ENCODE measurements around the gene GGCX. TPM values are rescaled to one million over a fixed set of nuclear protein-coding genes. Genes with fewer than 3 reads are reported as not detected.
A peak's percentile ranks its signal among the peaks of the same experiment; 100 is the strongest.

Gene GGCX
- total and polyA plus RNA-seq, 2 of the 13 experiments (the other 11 are each of a cell fraction or from before 2014, with no cell fraction given) = 72.5 to 103 TPM

GRCh38 chr2:85537600-85538506, 23.4 kb downstream of the GGCX start (continued):
- 0 out of 2 replicates have a peak, but pooled peaks have one; percentile 27 for TF ChIP-seq ZNF879 (CRISPR knock-in tag; IDR thresholded peaks at IDR 0.05)
- TF ChIP-seq ZNF512 (CRISPR knock-in tag; IDR thresholded peaks at IDR 0.05) = 0 out of 2 replicates have a peak, but pooled peaks have one; percentile 9
- TF ChIP-seq NR0B2 (CRISPR knock-in tag; IDR thresholded peaks at IDR 0.05) = 0 out of 2 replicates have a peak, but pooled peaks have one; percentile 50
- 0 out of 4 replicates have a peak, but pooled peaks of 1 of the 2 experiments have one; percentile 33 for TF ChIP-seq NR2F1 (CRISPR knock-in tag; IDR thresholded peaks at IDR 0.05)
- TF ChIP-seq ZFP1 (CRISPR knock-in tag; IDR thresholded peaks at IDR 0.05) = 0 out of 2 replicates have a peak, but pooled peaks have one; percentile 41
- 0 out of 2 replicates have a peak, but pooled peaks have one; percentile 31 for TF ChIP-seq KLF11 (CRISPR knock-in tag; IDR thresholded peaks at IDR 0.05)
- TF ChIP-seq DRAP1 (CRISPR knock-in tag; IDR thresholded peaks at IDR 0.05) = peak; percentile 37; the same call in 1 of the 2 replicates
- no peak for TF ChIP-seq ZBTB44 (CRISPR knock-in tag; IDR thresholded peaks at IDR 0.05)
- TF ChIP-seq ZNF563 (CRISPR knock-in tag; IDR thresholded peaks at IDR 0.05) = peak; percentile 13; the same call in 1 of the 2 replicates
- no peak for TF ChIP-seq ZNF264 (CRISPR knock-in tag; IDR thresholded peaks at IDR 0.05)
- TF ChIP-seq NFYC (CRISPR knock-in tag; IDR thresholded peaks at IDR 0.05) = 0 out of 2 replicates have a peak, but pooled peaks have one; percentile 10
- peak; percentile 81 for TF ChIP-seq PRDM10 (CRISPR knock-in tag; IDR thresholded peaks at IDR 0.05; ENCODE audit: low read depth)
- TF ChIP-seq IRX3 (CRISPR knock-in tag; IDR thresholded peaks at IDR 0.05; ENCODE audit: borderline replicate concordance, low read depth) = peak; percentile 41; the same call in 1 of the 2 replicates
- TF ChIP-seq ATF5 (CRISPR knock-in tag; IDR thresholded peaks at IDR 0.05; ENCODE audit: low read depth) = peak; percentile 9
- peak; percentile 88 for TF ChIP-seq MAX (IDR thresholded peaks at IDR 0.05)
- no peak; the same call in 1 of the 2 replicates for TF ChIP-seq ZNF614 (CRISPR knock-in tag; IDR thresholded peaks at IDR 0.05; ENCODE audit: borderline replicate concordance)
- TF ChIP-seq MXD1 (CRISPR knock-in tag; IDR thresholded peaks at IDR 0.05) = peak; percentile 51; the same call in 1 of the 2 replicates
- peak; percentile 63; the same call in 1 of the 2 replicates for TF ChIP-seq MEIS2 (CRISPR knock-in tag; IDR thresholded peaks at IDR 0.05)

All from HepG2 (cell line).